Measurements from ENCODE around the gene ZDHHC17. TPM values are rescaled to one million over a fixed set of nuclear protein-coding genes. Genes with fewer than 3 reads are reported as not detected.

The ZDHHC17 gene
- total RNA-seq, 1 experiment from 2014 or later = 26.3 TPM

- DNase-seq (ENCODE audit: low read depth, low spot score) (no peak), ATAC-seq (no peak)
- intact Hi-C loops (cut with micrococcal nuclease; ENCODE audit: unreplicated experiment) = no loop called here
- Histone ChIP-seq H3K27me3 (ENCODE audit: control insufficient read depth, insufficient read depth, low read length) (peaks cover 9% of the 10 kb centered on the region), H3K9me3 (ENCODE audit: control insufficient read depth, insufficient read depth, low read depth, low read length) (no peaks in the 10 kb centered on the region), H3K27ac (ENCODE audit: low read length) (no peak overlapping the region), H3K4me3 (ENCODE audit: low read depth in 2 of 2, low read length in 2 of 2) (no peak overlapping the region), H3K4me1 (ENCODE audit: control insufficient read depth, insufficient read depth, low read length) (peaks cover 6% of the 10 kb centered on the region), H3K36me3 (ENCODE audit: control insufficient read depth, insufficient read depth, low read length) (peaks cover 4% of the 10 kb centered on the region; the same call in 1 of the 2 replicates)
- ChIA-PET CTCF (no interaction called here), POLR2A (no interaction called here)
- TF ChIP-seq REST (IDR thresholded peaks at IDR 0.05; ENCODE audit: insufficient read depth in 1 of 2, low read depth in 2 of 2, low read length in 1 of 2) = no peak
- no peak for TF ChIP-seq CTCF (IDR thresholded peaks at IDR 0.05)
- no TSS peak for BruUV-seq (replicated peaks)
- in situ Hi-C loops (cut with HindIII; ENCODE audit: low pct_unique_long_range_greater_than_20kb, low sequenced_read_pairs) = no loop called here
Measured at GRCh38 chr12:76874491-76875190, 110.7 kb downstream of the ZDHHC17 start.

GRCh38 chr12:76876696-76877229 is 112.8 kb downstream of the ZDHHC17 start:
- Histone ChIP-seq H3K4me3 (ENCODE audit: low read depth in 2 of 2, low read length in 2 of 2) (no peak overlapping the region; a peak in 1 of 4 replicates), H3K9me3 (ENCODE audit: control insufficient read depth, insufficient read depth, low read depth, low read length) (no peaks in the 10 kb centered on the region), H3K4me1 (ENCODE audit: control insufficient read depth, insufficient read depth, low read length) (peaks cover 10% of the 10 kb centered on the region), H3K27ac (ENCODE audit: low read length) (no peak overlapping the region), H3K36me3 (ENCODE audit: control insufficient read depth, insufficient read depth, low read length) (peaks cover 4% of the 10 kb centered on the region; the same call in 1 of the 2 replicates), H3K27me3 (ENCODE audit: control insufficient read depth, insufficient read depth, low read length) (peaks cover 11% of the 10 kb centered on the region)
- POLR2A ChIA-PET = no interaction called here
- ATAC-seq (no peak), DNase-seq (ENCODE audit: low read depth, low spot score) (no peak)
- no peak for TF ChIP-seq TCF7L2 (IDR thresholded peaks at IDR 0.05; ENCODE audit: low read depth, low read length)
- TF ChIP-seq REST (IDR thresholded peaks at IDR 0.05; ENCODE audit: insufficient read depth in 1 of 2, low read depth in 2 of 2, low read length in 1 of 2) = no peak
- no peak for TF ChIP-seq SIN3A (IDR thresholded peaks at IDR 0.05; ENCODE audit: borderline replicate concordance, insufficient read depth, low read depth, low read length)
- no peak for TF ChIP-seq POLR2AphosphoS5 (IDR thresholded peaks at IDR 0.05; ENCODE audit: low read depth, low read length)
- TF ChIP-seq CTCF (IDR thresholded peaks at IDR 0.05) = no peak
- in situ Hi-C loops (cut with HindIII; ENCODE audit: low pct_unique_long_range_greater_than_20kb, low sequenced_read_pairs) (no loop called here), intact Hi-C loops (cut with micrococcal nuclease; ENCODE audit: unreplicated experiment) (no loop called here)
- CTCF ChIA-PET = no interaction called here
- BruUV-seq (replicated peaks) = no TSS peak

All from Panc1 (cell line).